T-cell (primary cell): Measurements from ENCODE around the gene LIPM. TPM values are rescaled to one million over a fixed set of nuclear protein-coding genes. Genes with fewer than 3 reads are reported as not detected.

Source experiments
- ATAC-seq, 4 experiments: fragments of 200-7000 bp in 3 of 4; fragments of 150-1000 bp in 1 of 4; cut with Tn5 transposase; replicated peaks in 1 of 4; 1 replicate in 3 of 4; 2 replicates in 1 of 4; pipeline ENCODE4 v1.10.0; 2021; ENCODE audit warnings: moderate library complexity in 3 of 4, mild to moderate bottlenecking in 2 of 4, moderate number of reproducible peaks in 1 of 4
- CTCF ChIA-PET, 2 donors: fragments of 300-600 bp; sonication (Branson Sonifier 250); formaldehyde crosslinking; loops; one replicate each; lab custom pipeline; 2022; ENCODE audit warnings: antibody characterized with exemption in 2 of 2; lab: Charles Lee
- POLR2A ChIA-PET, 2 donors: fragments of 300-600 bp; sonication (Branson Sonifier 250); formaldehyde crosslinking; loops; one replicate each; lab custom pipeline; 2022; ENCODE audit warnings: antibody characterized with exemption in 2 of 2; lab: Charles Lee
- DNase-seq, 35 experiments: peaks; one replicate each; pipeline versions ENCODE4 v3.0.0 to v3.0.0-alpha.2; 2013 to 2023
- H3K27ac ChIP-seq: one replicate; pipeline ENCODE4 v1.5.1; 2013; ENCODE audit warnings: low read length
- H3K27me3 ChIP-seq, 2 experiments: replicated peaks in 1 of 2; 1 replicate in 1 of 2; 2 replicates in 1 of 2; pipeline versions ENCODE4 v1.6.1 to v1.7.0; 2013; ENCODE audit warnings: low read length in 1 of 2, mixed read lengths in 1 of 2; ENCODE audit not compliant: control insufficient read depth in 2 of 2, insufficient read depth in 2 of 2; ENCODE audit errors: extremely low read depth in 1 of 2
- H3K36me3 ChIP-seq, 2 donors: 1 replicate in 1 of 2; 2 replicates in 1 of 2; pipeline versions ENCODE4 v1.6.1 to v1.7.0; 2013; ENCODE audit warnings: low read length in 1 of 2; ENCODE audit not compliant: control insufficient read depth in 2 of 2, insufficient read depth in 1 of 2; ENCODE audit errors: extremely low read depth in 1 of 2
- H3K4me1 ChIP-seq, 2 experiments: 1 replicate in 1 of 2; 2 replicates in 1 of 2; pipeline versions ENCODE4 v1.6.1 to v1.7.0; 2013; ENCODE audit warnings: low read length in 2 of 2, mixed read lengths in 1 of 2; ENCODE audit not compliant: insufficient read depth in 2 of 2, control insufficient read depth in 1 of 2; ENCODE audit errors: extremely low read depth in 1 of 2
- H3K4me3 ChIP-seq, 2 donors: 1 replicate in 1 of 2; 2 replicates in 1 of 2; pipeline versions ENCODE4 v1.5.1 to v1.7.0; 2013; ENCODE audit warnings: mild to moderate bottlenecking in 2 of 2, low read length in 1 of 2, moderate library complexity in 1 of 2; ENCODE audit not compliant: control insufficient read depth in 1 of 2; ENCODE audit errors: extremely low read depth in 1 of 2
- H3K9me3 ChIP-seq: 2 replicates; pipeline ENCODE4 v1.7.0; 2013
- H3K27ac Mint-ChIP-seq, 2 donors: one replicate each; pipeline ENCODE4 v1.8.0; 2020 to 2021; ENCODE audit warnings: mild to moderate bottlenecking in 2 of 2, mixed read lengths in 2 of 2
- H3K27me3 Mint-ChIP-seq, 2 donors: one replicate each; pipeline ENCODE4 v1.8.0; 2021 to 2022; ENCODE audit warnings: mixed read lengths in 2 of 2
- H3K36me3 Mint-ChIP-seq: one replicate; pipeline ENCODE4 v1.8.0; 2021; ENCODE audit warnings: mixed read lengths
- H3K4me1 Mint-ChIP-seq, 3 donors: one replicate each; pipeline ENCODE4 v1.8.0; 2020 to 2022; ENCODE audit warnings: mixed read lengths in 3 of 3, mild to moderate bottlenecking in 1 of 3
- H3K4me3 Mint-ChIP-seq, 3 donors: one replicate each; pipeline ENCODE4 v1.8.0; 2020 to 2022; ENCODE audit warnings: mild to moderate bottlenecking in 3 of 3, mixed read lengths in 3 of 3, moderate library complexity in 3 of 3
- H3K9me3 Mint-ChIP-seq, 3 donors: one replicate each; pipeline ENCODE4 v1.8.0; 2020 to 2022; ENCODE audit warnings: mixed read lengths in 3 of 3
- WGBS: methylation state at CpG from one replicate; pipeline ENCODE4 v1.1.5; 2013; ENCODE audit warnings: missing lambda C conversion rate; ENCODE audit not compliant: insufficient coverage; 5-methylcytosine and 5-hydroxymethylcytosine counted together
- total RNA-seq, 35 experiments: library from RNA in 6 of 35; stranded (reverse) in 6 of 35; fragments of 120-200 nt in 1 of 35; gene quantifications; one replicate each; pipeline versions ENCODE4 v1.2.1 to v1.2.4 and lab custom pipeline; 2013 to 2026

Gene LIPM
- total RNA-seq, 5 donors from 2014 or later (not counting 1 experiment from before 2014, with no cell fraction given) = not detected

DNA sequence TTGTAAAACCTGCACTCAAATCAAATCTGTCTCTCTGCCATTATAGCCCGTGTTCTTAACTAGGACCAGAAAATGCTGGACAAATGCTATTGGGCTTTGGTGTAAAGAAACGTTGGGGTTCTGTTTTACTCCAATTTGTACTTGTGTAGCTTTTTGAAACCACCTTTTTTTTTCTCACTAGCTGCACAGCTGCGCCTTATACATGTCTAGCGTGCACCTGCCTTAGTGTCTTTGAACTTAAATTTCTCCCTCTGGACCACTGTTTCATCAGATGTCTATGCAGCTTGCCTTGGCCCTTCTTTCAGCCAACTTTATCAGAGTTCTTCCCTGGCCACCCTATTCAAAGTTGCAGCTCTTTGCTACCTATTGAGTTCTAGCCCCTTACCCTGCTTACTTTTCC lies 7.1 kb downstream of the LIPM start:
- H3K27me3 Mint-ChIP-seq = no peaks in the 10 kb centered on the region
- ATAC-seq (no peak), DNase-seq (no peak)
- H3K36me3 Mint-ChIP-seq = no peaks in the 10 kb centered on the region
- no peak overlapping the region for H3K27ac Mint-ChIP-seq
- Histone ChIP-seq H3K4me1 (peaks cover 3 to 4% of the 10 kb centered on the region in 2 experiments), H3K27ac (no peak overlapping the region), H3K4me3 (no peak overlapping the region), H3K36me3 (no peaks in the 10 kb centered on the region), H3K9me3 (no peaks in the 10 kb centered on the region), H3K27me3 (no peaks in the 10 kb centered on the region)
- WGBS = 82% methylated on average over 2 of the region's 4 CpGs
- CTCF ChIA-PET = interaction anchor here (0.9 to 2.5 kb wide), 5 partner anchors 15 to 946 kb away, joined by 3 to 9 read pairs (median 3); partner anchors contain the start of genes KLLN (in 1 of the 2) and PTEN (in 1 of the 2)
- H3K4me3 Mint-ChIP-seq = no peak overlapping the region
- no peaks in the 10 kb centered on the region for H3K9me3 Mint-ChIP-seq
- H3K4me1 Mint-ChIP-seq = peaks cover 13 to 28% (median 19%) of the 10 kb centered on the region in 3 donors
- POLR2A ChIA-PET = no interaction called here

DNA sequence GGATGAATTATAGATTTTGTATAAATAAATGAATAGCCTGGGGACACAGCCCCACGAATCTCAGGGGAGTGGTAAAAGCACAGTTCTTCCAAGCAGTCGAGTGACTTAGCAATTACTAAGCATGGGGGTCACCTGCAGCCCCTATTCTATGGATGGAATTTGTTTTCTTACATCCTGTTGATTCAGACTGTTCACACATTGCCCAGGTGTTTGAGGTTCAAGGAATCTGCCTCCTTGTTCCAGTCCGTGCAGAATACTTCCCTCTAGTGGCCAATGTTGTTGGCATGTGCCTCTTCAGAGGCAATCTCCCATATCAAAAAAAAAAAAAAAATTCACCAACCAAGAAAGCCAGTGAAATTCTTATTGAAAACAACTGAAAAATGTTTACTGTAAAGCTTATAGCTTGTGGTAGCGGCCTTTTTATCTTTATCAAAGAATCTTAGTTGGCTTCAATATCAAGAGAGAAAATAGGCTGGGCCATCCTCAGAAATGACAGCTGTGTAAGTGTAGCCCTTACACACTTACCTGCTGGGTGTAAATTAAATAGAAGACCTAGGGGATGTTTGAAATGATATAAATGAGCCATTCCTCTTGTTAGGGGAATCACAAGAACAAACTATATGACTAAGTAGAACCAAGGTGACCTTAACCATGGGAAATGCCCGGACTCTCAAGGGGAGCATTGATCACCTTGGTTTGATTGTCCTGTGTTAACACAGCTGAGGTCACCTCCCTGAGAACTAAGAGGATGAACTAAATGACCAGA lies 7.8 kb downstream of the LIPM start:
- ATAC-seq (peak; percentile 60 to 80 (median 68)), DNase-seq (peak in 23 of 35 experiments; percentile 3 to 72 (median 20))
- no peak overlapping the region for H3K27ac ChIP-seq
- no peaks in the 10 kb centered on the region for H3K27me3 ChIP-seq
- CTCF ChIA-PET = interaction anchor here (0.6 to 2.5 kb wide), 22 partner anchors 11 to 1299 kb away, joined by 3 to 9 read pairs (median 4); no protein-coding TSS in a partner anchor
- Mint-ChIP-seq H3K36me3 (no peaks in the 10 kb centered on the region), H3K4me1 (peaks cover 19 to 35% (median 25%) of the 10 kb centered on the region in 3 donors), H3K27ac (no peak overlapping the region), H3K27me3 (no peaks in the 10 kb centered on the region), H3K4me3 (no peak overlapping the region), H3K9me3 (no peaks in the 10 kb centered on the region)
- 81% methylated on average over 3 of the region's 5 CpGs for WGBS
- POLR2A ChIA-PET = no interaction called here
- H3K4me1 ChIP-seq = peaks cover 3 to 10% of the 10 kb centered on the region in 2 experiments
- H3K9me3 ChIP-seq = no peaks in the 10 kb centered on the region
- no peaks in the 10 kb centered on the region for H3K36me3 ChIP-seq
- no peak overlapping the region for H3K4me3 ChIP-seq

DNA sequence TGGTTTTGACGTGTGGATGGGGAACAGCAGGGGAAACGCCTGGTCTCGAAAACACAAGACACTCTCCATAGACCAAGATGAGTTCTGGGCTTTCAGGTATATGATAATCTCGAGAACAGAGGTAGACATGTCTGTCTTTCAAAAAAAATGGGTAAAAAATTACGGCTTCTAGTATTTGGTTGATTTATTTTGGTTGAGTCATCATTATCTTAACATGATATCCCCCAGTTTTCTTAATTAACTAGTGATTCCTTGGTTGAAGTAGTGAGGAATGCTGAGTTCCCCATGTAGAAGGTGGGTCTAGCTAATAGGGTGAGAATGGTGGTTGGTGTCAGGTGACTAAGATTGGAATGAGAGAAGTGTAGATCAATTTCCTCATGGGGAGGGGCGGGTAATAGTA lies 10.7 kb downstream of the LIPM start:
- H3K4me1 Mint-ChIP-seq = peaks cover 32 to 47% (median 38%) of the 10 kb centered on the region in 3 donors
- DNase-seq (no peak), ATAC-seq (no peak)
- no peaks in the 10 kb centered on the region for H3K9me3 ChIP-seq
- no peak overlapping the region for H3K4me3 ChIP-seq
- no peaks in the 10 kb centered on the region for H3K27me3 ChIP-seq
- H3K36me3 ChIP-seq = no peaks in the 10 kb centered on the region
- WGBS = no CpG with 5 or more reads among the region's 6 CpGs
- H3K27me3 Mint-ChIP-seq = no peaks in the 10 kb centered on the region
- no peaks in the 10 kb centered on the region for H3K9me3 Mint-ChIP-seq
- H3K27ac Mint-ChIP-seq = no peak overlapping the region
- ChIA-PET CTCF (interaction anchor here in 1 of 2 donors (0.6 to 1.1 kb wide), 2 partner anchors 21 to 173 kb away, joined by 3 read pairs; no protein-coding TSS in a partner anchor), POLR2A (no interaction called here)
- no peak overlapping the region for H3K27ac ChIP-seq
- H3K4me3 Mint-ChIP-seq = no peak overlapping the region
- peaks cover 3 to 21% of the 10 kb centered on the region in 2 experiments for H3K4me1 ChIP-seq
- no peaks in the 10 kb centered on the region for H3K36me3 Mint-ChIP-seq

DNA sequence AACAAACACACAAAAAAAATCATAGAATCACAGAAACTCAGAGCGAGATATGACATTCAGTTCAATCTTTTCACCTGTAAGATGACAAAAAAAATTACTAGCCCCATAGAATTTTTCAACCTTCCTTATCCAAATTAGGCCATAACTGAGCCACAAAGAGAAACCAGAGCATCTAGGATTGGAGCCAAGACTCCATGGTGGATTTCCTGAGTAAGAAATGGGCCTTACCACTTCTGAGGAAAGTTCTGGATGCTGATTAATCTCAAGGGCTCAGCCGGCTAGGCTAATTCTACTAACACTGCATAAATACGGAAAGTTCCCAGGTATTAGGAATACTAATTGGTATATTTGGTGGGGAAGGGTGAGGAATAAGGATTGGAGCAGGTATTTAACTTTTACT lies 16.8 kb downstream of the LIPM start:
- Mint-ChIP-seq H3K4me3 (no peak overlapping the region), H3K4me1 (peaks cover 50 to 54% (median 54%) of the 10 kb centered on the region in 3 donors), H3K27ac (peak overlapping the region in 1 of 2 donors; percentile 2), H3K9me3 (peaks cover 0 to 4% (median 0%) of the 10 kb centered on the region in 3 donors), H3K36me3 (no peaks in the 10 kb centered on the region), H3K27me3 (no peaks in the 10 kb centered on the region)
- H3K4me1 ChIP-seq = peaks cover 0 to 34% of the 10 kb centered on the region in 2 experiments
- ATAC-seq = no peak
- no CpG with 5 or more reads among the region's 3 CpGs for WGBS
- no peaks in the 10 kb centered on the region for H3K9me3 ChIP-seq
- no peaks in the 10 kb centered on the region for H3K36me3 ChIP-seq
- no peaks in the 10 kb centered on the region for H3K27me3 ChIP-seq
- CTCF ChIA-PET = interaction anchor here in 1 of 2 donors (1.1 kb wide), 1 partner anchor 17 kb away, joined by 4 read pairs; no protein-coding TSS in a partner anchor
- POLR2A ChIA-PET = interaction anchor here in 1 of 2 donors (0.5 kb wide), 1 partner anchor 534 kb away, joined by 3 read pairs; no protein-coding TSS in a partner anchor
- DNase-seq = no peak
- no peak overlapping the region for H3K4me3 ChIP-seq
- no peak overlapping the region for H3K27ac ChIP-seq

DNA sequence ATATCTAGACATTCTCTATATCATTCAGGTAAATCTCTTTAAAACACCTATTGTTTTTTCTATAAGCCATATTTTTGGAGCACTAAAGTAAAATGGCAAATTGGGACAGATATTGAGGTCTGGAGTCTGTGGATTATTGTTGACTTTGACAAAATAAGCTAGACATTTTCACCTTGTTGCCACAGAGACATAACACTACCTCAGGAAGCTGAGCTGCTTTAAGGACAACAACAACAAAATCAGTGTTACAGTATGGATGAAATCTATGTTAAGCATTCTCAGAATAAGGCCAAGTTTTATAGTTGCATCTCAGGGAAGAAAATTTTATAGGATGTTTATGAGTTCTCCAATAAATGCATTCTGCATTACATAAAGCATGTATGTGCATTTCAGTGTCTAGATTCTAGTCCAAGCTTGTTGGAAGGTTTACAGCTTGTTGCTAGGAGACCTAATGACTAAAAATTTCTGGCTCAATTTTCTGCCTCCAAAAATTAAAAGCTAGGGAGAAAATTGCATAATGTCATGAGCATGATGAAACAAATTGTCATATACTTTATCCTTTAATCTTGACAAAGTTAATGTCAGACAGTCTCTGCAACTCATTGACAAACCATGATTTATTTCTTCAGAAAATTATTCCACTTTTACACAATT lies 18.3 kb downstream of the LIPM start:
- no peaks in the 10 kb centered on the region for H3K27me3 ChIP-seq
- ChIA-PET CTCF (interaction anchor here (0.6 to 2.6 kb wide), 9 partner anchors 10 to 432 kb away, joined by 3 to 20 read pairs (median 5); partner anchors contain the start of gene STAMBPL1 (in 1 of the 2)), POLR2A (interaction anchor here in 1 of 2 donors (0.6 kb wide), 1 partner anchor 101 kb away, joined by 3 read pairs; no protein-coding TSS in a partner anchor)
- H3K27me3 Mint-ChIP-seq = no peaks in the 10 kb centered on the region
- DNase-seq (no peak), ATAC-seq (no peak)
- H3K4me1 Mint-ChIP-seq = peaks cover 53 to 56% (median 54%) of the 10 kb centered on the region in 3 donors
- H3K4me3 Mint-ChIP-seq = no peak overlapping the region
- peaks cover 10 to 34% of the 10 kb centered on the region in 2 experiments for H3K4me1 ChIP-seq
- no peaks in the 10 kb centered on the region for H3K36me3 ChIP-seq
- H3K27ac Mint-ChIP-seq = no peak overlapping the region
- no peaks in the 10 kb centered on the region for H3K9me3 ChIP-seq
- H3K27ac ChIP-seq = no peak overlapping the region
- no peak overlapping the region for H3K4me3 ChIP-seq
- H3K9me3 Mint-ChIP-seq = peaks cover 0 to 4% (median 0%) of the 10 kb centered on the region in 3 donors
- H3K36me3 Mint-ChIP-seq = no peaks in the 10 kb centered on the region

DNA sequence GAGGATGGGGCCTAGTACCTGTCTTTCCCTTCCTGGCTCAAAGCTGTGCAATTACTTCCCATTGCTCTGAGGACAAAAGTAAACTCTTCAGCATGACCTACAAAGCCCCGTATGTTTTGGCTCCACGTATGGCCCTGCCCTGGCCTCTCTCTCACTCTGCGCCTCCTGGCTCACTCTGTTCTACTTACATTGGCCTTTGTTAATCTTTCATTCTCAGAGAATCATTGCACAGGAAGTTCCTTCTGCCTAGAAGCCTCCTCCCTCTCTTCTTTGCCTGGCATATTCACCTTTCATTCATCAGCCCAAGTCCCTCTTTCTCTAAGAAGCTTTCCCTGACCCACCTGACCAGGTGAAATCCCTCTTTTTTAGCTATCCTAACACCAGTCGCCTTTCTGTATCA lies 23.9 kb downstream of the LIPM start:
- DNase-seq = peak in 1 of 35 experiments; percentile 10
- no peaks in the 10 kb centered on the region for H3K36me3 Mint-ChIP-seq
- H3K9me3 Mint-ChIP-seq = peaks cover 0 to 4% (median 0%) of the 10 kb centered on the region in 3 donors
- Histone ChIP-seq H3K9me3 (no peaks in the 10 kb centered on the region), H3K27me3 (no peaks in the 10 kb centered on the region), H3K4me1 (peaks cover 30 to 47% of the 10 kb centered on the region in 2 experiments), H3K27ac (peak overlapping the region; percentile 78), H3K36me3 (no peaks in the 10 kb centered on the region), H3K4me3 (no peak overlapping the region)
- H3K27ac Mint-ChIP-seq = peak overlapping the region; percentile 97
- peaks cover 70 to 75% (median 72%) of the 10 kb centered on the region in 3 donors for H3K4me1 Mint-ChIP-seq
- POLR2A ChIA-PET = no interaction called here
- no peaks in the 10 kb centered on the region for H3K27me3 Mint-ChIP-seq
- H3K4me3 Mint-ChIP-seq = peak overlapping the region; percentile 0 to 49 (median 45)
- WGBS = 22% methylated on average over 3 of the region's 4 CpGs
- ATAC-seq = peak; percentile 25 to 42 (median 32)
- CTCF ChIA-PET = interaction anchor here (0.9 to 2.5 kb wide), 5 partner anchors 9 to 106 kb away, joined by 3 to 17 read pairs (median 7); no protein-coding TSS in a partner anchor
